Stimulated activated CD4-positive, alpha-beta T cell treated with anti-CD3 and anti-CD28 coated beads, TNF-alpha, amount 100 ng/mL, for 1 hour (primary cell): ENCODE results near the gene PCNX1.

Experiments
- DNase-seq, 3 donors: peaks; one replicate each; pipeline ENCODE4 v3.0.0-alpha.2; 2020; ENCODE audit warnings: low read depth in 3 of 3, low spot score in 1 of 3

The PCNX1 gene

DNA sequence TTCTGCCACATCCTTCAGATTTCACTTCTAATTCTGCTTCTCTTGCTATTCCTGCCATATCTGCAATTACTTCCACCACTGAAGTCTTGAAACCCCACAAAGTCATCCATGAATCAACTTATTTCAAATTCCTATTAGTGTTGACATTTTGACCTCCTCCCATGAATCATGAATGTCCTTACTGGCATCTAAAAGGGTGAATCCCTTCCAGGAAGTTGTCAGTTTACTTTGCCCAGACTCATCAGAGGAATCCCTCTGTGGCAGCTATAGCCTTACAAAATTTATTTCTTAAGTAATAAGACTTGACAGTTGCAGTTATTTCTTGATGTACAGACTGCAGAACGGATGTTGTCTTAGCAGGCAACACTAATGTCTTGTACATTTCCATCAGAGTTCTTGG, 162.9 kb downstream of the PCNX1 start:
- no peak for DNase-seq

DNA sequence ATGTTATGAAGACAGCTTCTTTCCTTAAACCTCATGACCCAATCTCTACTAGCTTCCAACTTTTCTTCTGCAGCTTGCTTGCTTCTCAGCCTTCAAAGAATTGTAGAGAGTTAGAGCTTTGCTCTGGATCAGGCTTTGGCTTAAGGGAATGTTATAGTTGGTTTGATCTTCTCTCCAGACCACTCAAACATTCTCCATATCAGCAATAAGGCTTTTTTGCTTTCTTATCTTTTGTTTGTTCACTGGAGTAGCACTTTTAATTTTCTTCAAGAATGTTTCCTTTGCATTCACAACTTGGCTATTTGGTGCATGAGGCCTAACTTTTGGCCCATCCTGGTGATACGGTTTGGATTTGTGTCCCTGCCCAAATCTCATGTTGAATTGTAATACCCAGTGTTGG, 163.8 kb downstream of the PCNX1 start:
- DNase-seq: no peak

DNA sequence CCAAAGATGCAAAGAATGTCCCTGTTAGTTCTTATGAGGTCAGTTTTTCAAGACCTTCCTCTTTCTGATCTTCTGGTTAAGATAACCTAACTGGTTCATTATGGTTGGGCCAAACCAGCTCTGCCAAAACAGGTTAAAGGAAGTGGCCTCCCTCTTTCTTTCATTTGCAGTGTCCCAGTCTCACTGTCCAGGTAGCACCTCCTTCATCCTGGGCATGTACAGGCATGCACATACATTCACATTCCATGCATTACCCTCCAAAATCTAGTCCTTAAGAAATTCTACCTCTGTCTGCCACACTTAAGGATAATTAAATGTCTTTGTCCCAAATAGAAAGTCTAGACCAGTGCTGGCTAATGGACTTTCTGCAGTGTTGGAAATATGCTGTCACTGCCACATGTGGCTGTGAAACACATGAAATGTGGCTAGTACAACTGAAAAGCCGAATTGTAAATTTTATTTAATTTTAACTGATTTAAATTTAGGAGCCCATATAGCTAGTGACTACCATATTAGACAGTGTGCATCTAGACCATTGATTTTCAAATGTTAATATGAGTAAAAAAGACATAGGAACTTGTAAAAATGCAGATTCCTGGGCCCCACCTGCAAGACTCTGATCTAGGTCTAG, 169.3 kb downstream of the PCNX1 start:
- DNase-seq: no peak

DNA sequence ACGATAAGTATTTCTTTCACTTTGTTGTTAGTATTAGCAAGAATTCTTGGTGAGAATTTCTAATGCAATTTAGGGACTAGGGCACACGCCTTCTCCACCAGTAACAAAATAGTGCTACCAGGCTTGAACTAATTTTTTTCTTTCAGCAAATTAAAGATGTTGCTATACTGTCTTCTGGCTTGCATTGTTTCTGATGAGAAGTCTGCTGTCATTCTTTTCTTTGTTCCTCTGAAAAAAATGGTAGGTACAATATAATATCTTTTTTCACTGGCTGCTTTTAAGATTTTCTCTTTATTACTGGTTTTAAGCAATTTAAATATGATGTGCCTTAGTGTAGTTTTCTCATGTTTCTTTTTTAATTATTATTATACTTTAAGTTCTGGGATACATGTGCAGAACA, 171.2 kb downstream of the PCNX1 start:
- no peak for DNase-seq

DNA sequence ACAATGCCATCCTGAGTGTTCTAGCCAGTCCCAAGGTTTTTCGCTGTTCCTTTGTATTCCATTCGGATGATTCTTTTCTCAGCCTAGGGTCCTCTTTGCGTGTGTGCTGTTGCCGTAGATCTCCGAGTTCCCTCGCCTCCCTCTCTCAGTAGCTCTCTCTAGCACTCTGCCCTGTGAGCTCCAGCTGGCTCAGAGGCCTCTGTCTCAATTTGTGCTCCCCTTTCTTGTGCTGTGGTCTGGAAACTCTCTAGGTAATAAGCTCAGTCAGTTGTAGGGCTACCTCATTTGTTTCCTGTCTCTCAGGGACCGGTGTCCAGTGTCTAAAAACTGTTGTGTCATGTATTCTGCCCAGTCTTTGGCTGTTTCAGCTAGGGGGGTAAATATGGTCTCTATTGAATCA, 179.3 kb downstream of the PCNX1 start:
- no peak for DNase-seq

DNA sequence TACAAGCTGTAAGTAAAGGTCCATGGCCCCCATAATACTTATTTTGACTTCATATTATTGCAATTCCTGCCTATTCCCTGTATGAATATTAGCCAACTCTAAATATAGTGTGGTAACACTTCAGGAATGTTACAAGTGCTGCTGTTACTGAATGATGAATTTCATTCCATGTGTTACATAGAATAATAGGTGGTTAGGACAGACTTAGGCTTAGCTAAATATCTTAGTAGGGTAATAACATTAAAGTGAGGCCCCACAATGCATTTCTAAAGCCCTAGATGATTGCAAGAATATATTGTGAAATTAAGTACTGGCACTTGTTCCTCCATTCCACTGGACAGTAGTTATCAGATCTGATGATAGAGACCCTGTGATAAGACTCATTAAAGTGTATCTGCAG, 182.7 kb downstream of the PCNX1 start:
- no peak for DNase-seq

DNA sequence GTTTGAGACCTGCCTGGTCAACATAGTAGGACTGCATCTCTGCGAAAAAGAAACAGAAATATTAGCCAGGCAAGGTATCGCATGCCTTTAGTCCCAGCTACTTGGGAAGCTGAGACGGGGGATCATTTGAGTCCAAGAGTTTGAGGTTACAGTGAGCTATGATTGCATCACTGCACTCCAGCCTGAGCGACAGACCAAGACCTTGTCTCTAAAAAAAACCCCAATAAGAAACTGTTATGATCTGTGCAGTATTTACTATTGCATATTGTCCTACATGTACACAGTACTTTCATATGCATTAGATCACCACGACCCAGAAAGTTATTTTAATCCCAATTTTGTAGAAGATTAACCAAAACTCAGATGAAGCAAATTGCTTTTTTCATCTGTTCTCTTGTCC, 187.5 kb downstream of the PCNX1 start:
- no peak for DNase-seq

DNA sequence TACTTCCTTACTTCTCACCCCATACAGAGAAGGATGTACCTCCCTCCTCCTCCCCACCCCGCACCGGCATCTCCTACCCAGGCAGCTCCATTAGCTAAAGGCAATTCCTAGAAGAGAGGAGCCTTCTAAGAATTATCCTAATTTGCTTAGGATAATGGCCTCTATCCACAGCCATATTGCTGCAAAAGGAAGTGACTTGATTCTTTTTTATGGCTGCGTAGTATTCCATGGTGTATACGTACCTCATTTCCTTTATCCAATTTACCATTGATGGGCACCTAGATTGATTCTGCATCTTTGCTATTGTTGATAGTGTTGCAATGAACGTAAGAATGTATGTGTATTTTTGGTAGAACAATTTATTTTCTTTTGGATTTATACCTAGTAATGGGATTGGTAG, 189.7 kb downstream of the PCNX1 start:
- DNase-seq: no peak

DNA sequence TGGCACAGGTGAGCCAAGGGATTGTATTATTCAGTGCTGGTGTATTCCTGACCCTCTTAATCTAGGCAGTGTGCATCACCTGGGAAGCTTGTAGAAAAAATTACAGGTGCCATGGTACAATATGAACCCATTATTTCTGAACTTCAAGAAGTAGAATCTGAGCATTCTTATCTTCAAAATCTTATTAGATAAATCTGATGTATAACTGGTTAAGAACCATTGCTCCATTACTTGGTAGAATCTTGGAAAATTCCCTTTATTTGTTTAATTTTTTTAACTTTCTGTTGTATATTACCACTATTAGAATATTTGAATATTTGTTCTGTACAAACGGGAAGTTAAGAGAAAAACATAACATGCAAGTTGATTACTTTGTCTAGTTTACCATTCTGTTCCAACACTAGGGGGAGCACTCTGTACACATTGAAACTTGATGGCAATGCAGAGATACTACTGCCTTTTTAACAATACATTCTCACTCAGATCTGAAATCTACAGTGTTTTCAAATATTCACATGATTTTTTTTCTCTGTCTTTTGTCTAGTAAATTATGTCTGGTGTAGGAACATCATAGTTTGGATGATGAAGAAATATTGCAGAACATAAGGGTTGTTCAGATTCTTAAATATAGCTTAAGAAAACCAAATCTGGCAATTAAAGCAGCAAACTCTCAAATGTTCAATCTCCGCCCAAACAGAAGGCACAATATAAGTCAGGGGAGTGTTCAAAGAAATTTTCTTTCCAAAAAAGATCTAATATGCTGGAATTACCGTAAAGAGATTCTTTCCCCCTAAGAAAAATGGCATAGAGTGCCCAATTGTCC, 196.6 kb downstream of the PCNX1 start:
- DNase-seq: no peak

DNA sequence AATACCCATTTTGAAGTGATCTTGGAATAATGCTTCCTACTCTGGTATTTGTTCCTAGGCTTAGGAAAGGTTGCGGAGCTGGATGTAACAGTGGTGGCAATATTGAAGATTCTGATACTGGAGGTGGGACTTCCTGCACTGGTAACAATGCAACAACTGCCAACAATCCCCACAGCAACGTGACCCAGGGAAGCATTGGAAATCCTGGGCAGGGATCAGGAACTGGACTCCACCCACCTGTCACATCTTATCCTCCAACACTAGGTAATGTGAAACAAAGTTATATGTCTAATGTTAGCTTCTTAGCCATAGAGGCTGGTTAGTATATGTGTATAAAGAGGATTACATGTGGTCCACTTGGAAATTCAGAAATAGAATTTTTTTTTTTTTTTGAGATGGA, 197.9 kb downstream of the PCNX1 start:
- DNase-seq: no peak

DNA sequence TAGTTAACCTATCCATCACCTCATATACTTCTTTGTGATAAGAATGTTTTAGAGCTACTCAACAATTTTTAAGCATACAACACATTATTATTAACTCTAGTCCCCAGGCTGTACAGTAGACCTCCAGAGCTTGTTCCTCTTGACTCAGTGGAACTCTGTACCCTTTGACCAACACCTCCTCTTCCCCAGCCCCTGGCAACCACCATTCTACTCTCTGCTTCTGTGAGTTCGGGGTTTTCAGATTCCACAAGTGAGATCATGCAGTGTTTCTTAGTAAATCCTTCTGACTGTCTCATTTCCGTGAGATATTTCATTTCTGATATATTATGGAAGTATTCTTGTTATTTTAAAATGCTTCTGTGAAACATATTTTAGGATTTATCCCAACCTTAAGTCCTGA, 200.7 kb downstream of the PCNX1 start:
- no peak for DNase-seq

DNA sequence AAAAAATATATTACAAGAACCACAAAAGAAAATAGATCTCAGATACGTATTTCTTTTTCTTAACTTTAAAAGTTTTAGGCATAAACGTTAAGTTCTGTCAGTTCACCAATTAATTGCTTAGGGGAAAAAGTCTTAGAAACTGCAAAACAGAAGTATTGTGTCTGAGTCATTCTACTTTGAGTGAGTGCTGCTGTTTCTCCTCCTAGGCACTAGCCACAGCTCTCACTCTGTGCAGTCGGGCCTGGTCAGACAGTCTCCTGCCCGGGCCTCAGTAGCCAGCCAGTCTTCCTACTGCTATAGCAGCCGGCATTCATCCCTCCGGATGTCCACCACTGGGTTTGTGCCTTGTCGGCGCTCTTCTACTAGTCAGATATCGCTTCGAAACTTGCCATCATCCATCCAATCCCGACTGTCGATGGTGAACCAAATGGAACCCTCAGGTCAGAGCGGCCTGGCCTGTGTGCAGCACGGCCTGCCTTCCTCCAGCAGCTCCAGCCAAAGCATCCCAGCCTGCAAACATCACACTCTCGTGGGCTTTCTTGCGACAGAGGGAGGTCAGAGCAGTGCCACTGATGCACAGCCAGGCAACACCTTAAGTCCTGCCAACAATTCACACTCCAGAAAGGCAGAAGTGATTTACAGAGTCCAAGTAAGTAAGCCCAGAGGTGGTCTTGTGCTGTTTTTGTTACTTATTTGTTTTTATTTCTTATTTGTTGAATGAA, 201.3 kb downstream of the PCNX1 start:
- no peak for DNase-seq

DNA sequence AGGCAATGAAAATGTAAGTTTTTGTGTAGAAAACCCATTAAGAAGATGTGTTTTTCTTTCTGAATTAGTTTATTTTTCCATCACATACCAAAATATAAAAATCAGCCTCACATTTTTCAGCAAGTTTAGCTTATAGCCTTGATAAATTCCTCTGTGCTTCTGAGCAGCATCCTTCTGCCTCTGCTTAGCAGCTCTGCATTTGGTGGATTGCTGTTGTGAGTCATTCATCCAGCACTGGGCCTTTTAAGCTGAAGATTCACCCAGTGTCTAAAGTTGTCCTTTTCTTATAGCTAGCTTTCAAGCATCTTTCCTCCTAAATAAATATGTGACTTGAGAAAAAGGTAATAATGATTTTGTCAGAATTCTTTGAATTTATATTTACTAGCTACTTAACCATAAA, 206.1 kb downstream of the PCNX1 start:
- DNase-seq: no peak

DNA sequence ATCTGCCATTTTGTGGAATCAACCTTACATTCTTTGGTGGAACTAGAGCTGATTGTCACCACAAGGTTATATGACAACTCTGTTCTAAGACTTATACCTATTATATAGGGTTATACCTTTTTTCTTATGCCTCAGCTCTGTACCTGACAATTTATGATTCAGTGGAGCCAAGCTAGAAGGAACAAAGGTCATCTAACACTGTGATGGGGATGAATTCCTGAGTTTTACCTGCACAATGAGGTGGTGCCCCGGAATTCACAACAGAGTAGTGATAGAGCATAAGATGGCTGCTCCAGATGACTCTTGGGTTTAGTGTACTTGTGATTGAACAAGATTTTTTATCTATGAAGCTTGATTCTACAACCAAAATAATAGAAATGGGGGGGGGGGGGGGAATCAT, 207.3 kb downstream of the PCNX1 start:
- no peak for DNase-seq

DNA sequence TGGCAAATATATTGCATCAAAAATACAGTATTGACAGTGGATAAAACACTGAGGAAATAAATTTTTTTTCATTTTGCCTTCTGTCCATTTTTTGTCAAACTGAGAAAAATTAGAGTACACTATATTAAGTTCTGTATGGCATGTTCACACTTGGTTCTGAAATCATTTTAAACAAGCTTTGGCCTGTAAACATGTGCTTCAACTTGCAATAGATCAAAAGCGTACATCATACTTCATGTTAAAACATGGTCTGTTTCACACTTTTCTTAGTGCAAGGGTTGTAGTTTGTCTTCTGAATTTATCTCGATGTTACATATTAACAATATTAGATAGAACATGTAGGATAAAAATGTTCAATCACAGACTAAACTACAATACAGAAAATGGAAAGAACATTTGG, 208.0 kb downstream of the PCNX1 start:
- DNase-seq: no peak

DNA sequence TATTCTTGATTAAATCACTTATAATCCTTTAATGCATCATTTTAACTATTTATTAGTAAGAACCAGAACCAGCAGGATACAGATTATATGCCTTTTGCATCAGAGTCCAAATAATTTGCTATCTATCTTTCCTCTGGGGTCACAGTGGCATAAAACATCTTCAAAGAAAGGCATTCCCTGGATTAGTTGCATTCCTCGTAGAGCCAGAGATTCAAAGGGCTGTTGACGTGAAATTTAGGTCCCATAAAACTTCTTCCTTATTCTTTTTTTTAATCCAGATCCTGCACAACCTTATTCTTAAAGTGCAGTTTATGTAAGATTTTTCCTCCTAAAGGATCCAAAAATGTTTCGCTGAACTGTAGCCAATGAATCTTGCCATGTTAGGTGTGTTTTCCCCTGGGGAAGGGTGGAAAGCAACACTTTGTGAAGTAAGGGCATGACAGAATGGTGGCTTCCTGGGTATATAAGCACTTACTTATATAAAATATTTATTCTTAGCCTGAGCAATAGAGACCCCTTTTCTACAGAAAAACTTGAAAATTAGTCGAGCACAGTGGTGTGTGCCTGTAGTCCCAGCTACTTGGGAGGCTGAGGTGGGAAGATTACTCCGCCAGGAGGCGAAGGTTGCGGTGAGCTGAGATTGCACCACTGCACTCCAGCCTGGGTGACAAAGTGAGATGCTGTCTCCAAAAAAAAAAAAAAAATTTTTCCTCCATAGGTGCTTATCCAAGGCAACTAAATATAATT, 208.7 kb downstream of the PCNX1 start:
- no peak for DNase-seq

DNA sequence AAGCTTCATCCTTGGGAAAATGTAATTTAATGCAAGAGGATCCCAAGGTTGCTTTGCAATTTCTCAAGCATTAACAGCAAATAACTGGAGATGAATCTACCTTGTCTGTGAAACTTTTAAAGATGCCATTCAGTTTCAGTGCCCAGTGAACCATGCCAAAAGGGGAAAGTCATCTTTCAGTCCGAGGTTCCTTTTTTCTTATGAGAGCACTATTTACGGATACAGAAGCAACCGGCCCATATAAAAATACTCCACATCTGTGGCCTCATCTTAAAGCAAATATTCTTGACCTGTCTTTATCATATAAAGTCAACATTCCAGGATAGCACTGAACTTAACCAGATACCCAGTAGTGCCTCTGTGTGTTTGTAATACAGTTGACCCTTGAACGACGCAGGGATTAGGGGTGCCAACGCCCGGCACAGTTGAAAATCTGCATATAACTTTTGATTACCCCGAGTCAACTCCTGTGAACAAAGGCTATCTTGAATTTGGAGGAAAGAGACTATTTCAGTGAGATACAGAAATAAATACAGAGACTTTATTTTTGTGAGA, 209.4 kb downstream of the PCNX1 start:
- DNase-seq: no peak

DNA sequence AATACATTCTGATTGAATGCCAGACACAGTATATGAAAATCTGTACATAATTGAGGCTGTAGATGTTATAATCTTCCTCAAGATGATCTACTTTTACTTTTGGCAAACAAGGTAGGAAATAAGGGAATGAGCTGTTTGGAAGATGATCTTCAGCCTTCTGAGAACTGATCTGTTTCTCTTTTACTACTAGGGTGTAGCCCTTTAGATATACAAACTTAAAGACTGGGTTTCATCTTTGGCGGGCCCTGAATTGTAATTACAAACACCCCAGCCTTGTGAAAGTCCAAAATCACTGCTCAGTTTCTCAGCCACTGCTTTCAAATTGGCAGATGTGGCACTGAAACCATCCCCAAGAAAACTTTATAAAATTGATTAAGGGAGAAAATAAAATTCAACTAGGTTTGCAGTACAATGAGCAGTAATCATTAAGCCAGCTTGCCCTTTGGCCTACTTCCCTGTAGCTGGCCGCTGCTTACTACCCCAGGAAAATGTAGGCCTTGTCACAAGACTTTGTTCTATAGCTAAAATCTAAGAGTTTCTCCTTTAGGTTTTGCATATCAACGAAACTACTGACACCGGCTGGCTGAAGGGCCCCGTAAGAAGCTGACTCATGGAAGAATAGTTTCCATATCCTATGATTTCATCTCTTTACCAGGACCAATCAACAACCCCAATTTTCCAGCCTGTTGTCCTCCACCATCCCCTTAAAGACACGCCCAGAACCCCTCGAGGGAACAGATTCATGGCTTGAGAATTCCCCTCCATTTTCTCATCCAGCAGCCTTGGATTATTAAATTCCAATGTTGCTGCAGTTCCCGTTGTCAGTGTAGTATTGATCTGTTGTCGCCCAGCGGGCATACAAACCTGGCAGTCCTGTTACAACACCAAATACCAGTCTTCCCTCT, 210.8 kb downstream of the PCNX1 start:
- no peak for DNase-seq

DNA sequence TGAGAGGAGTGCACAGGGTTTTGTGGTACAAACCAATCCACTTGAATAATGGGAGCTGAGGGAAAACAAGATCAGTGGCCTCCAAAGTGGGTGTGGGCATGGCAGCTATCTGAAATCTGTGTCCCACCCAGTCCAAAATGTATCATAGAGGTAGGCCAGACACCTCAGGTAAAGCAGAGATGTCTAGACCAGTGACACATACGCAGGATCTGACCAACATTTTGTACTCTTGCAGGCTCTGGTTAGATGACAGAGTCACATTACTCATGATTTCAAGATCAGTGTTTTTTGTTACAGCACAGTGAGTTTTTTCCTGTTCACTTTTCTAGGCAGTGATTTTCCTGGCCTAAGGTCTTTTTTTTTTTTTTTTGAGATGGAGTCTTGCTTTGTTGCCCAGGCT, 211.8 kb downstream of the PCNX1 start:
- DNase-seq: no peak

DNA sequence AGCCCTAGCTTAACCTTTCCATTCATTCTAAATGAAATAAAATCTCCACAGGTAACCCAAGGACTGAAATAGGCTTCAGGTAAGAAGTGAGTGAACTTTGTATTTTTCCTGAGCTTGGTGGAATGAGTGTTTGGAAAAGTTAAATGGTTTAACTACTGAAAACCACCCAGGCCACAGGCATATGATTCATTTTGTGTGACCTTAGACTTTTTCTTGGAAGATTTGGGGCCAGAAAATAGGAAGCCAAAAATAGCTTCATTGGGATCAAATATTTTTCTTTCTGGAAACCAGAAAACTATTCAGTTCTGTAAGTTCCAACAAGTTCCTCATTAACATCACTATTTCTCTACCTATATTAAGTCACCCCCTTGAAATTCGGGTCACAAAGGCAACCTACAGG, 212.6 kb downstream of the PCNX1 start:
- DNase-seq: no peak
